SK-N-DZ (cell line): ENCODE measurements around the gene TMEM167B.

Source experiments
- small RNA-seq, 2 experiments: library from RNA; depleted of rRNA; stranded (forward); fragments of <200 nt; gene quantifications; one replicate each; pipeline ENCODE3, GENCODE V24; 2014

TMEM167B gene

Small RNA genes lying within 50 kb of the gene (small RNA-seq; reads per million reads assigned to genes)
- 0 reads per million in 2 experiments for gene AL356488.2
